Measurements from ENCODE around the gene GNG13.
"Not testable (repeated sequence)": the region's sequence is repeated elsewhere in the genome, so short reads cannot be mapped to it uniquely, and the experiment has no call there.

Gene GNG13

GRCh38 chr16:778447-778846 lies 22.1 kb downstream of the GNG13 start:
- peaks cover 99% of the 10 kb centered on the region for H3K27me3 ChIP-seq (ENCODE audit: insufficient read depth, low read depth)
- no peaks in the 10 kb centered on the region for H4K20me1 ChIP-seq (ENCODE audit: insufficient read depth)
- H3K4me1 ChIP-seq (ENCODE audit: low read depth, poor library complexity, severe bottlenecking): no peaks in the 10 kb centered on the region
- TF ChIP-seq, protein P1, sequence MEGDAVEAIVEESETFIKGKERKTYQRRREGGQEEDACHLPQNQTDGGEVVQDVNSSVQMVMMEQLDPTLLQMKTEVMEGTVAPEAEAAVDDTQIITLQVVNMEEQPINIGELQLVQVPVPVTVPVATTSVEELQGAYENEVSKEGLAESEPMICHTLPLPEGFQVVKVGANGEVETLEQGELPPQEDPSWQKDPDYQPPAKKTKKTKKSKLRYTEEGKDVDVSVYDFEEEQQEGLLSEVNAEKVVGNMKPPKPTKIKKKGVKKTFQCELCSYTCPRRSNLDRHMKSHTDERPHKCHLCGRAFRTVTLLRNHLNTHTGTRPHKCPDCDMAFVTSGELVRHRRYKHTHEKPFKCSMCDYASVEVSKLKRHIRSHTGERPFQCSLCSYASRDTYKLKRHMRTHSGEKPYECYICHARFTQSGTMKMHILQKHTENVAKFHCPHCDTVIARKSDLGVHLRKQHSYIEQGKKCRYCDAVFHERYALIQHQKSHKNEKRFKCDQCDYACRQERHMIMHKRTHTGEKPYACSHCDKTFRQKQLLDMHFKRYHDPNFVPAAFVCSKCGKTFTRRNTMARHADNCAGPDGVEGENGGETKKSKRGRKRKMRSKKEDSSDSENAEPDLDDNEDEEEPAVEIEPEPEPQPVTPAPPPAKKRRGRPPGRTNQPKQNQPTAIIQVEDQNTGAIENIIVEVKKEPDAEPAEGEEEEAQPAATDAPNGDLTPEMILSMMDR (conservative IDR thresholded peaks at IDR 0.05; ENCODE audit: low read depth, low read length): no peak
- no peak overlapping the region for H3K9ac ChIP-seq
- H2AFZ ChIP-seq (ENCODE audit: low read depth): no peak overlapping the region
- no peaks in the 10 kb centered on the region for H3K79me2 ChIP-seq (ENCODE audit: insufficient read depth, low read depth)
- no peak overlapping the region for H3K4me2 ChIP-seq
- no peak overlapping the region for H3K4me3 ChIP-seq (IDR thresholded peaks at IDR 0.05; ENCODE audit: insufficient read depth, low read depth, low read length)
- no peaks in the 10 kb centered on the region for H3K36me3 ChIP-seq (ENCODE audit: insufficient read depth)
- no peak overlapping the region for H3K27ac ChIP-seq

DNA sequence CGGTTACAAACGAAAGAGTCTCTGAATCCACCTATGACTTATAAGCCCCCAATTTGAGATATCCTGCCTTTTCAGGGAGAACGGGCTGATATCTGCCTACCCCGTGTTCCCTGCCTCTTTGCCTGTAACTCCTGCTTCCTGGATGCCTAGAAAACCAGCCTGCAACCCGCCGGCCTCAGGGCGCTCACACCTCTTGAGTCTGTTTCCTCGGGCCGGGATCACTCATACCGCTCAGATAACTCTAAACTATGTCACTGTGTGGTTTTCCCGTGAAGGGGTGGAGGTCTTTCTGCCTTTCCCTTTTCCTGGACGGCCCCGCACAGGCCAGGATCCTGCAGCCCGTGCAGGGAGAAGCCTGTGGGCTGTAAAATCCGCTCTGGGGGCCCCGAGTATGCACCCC lies 22.7 kb downstream of the GNG13 start:
- no peaks in the 10 kb centered on the region for H3K36me3 ChIP-seq (ENCODE audit: insufficient read depth)
- no peaks in the 10 kb centered on the region for H3K4me1 ChIP-seq (ENCODE audit: low read depth, poor library complexity, severe bottlenecking)
- H3K27ac ChIP-seq: no peak overlapping the region
- H3K4me2 ChIP-seq: no peak overlapping the region
- H3K4me3 ChIP-seq (IDR thresholded peaks at IDR 0.05; ENCODE audit: insufficient read depth, low read depth, low read length): no peak overlapping the region
- no peaks in the 10 kb centered on the region for H3K79me2 ChIP-seq (ENCODE audit: insufficient read depth, low read depth)
- no peak overlapping the region for H3K9ac ChIP-seq
- TF ChIP-seq, protein P1 (conservative IDR thresholded peaks at IDR 0.05; ENCODE audit: low read depth, low read length): no peak
- H3K27me3 ChIP-seq (ENCODE audit: insufficient read depth, low read depth): peaks cover 99% of the 10 kb centered on the region
- H4K20me1 ChIP-seq (ENCODE audit: insufficient read depth): no peaks in the 10 kb centered on the region
- no peak overlapping the region for H2AFZ ChIP-seq (ENCODE audit: low read depth)

DNA sequence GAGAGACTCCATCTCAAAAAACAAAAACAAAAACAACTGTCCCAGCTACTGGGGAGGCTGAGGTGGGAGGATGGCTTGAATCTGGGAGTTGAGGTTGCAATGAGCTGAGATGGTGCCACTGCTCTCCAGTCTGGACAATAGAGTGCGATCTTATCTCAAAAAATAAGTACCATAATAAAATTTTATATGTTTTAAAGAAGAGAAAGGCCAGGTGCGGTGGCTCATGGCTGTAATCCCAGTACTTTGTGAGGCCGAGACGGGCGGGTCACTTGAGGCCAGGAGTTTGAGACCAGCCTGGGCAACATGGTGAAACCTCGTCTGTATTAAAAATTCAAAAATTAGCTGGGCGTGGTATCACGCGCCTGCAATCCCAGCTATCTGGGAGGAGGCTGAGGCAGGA lies 23.7 kb downstream of the GNG13 start:
- no peak overlapping the region for H3K4me2 ChIP-seq
- no peaks in the 10 kb centered on the region for H3K4me1 ChIP-seq (ENCODE audit: low read depth, poor library complexity, severe bottlenecking)

GRCh38 chr16:776298-776697 lies 24.2 kb downstream of the GNG13 start:
- H3K9ac ChIP-seq; H3K36me3 ChIP-seq (ENCODE audit: insufficient read depth); H3K4me2 ChIP-seq; H3K79me2 ChIP-seq (ENCODE audit: insufficient read depth, low read depth); H4K20me1 ChIP-seq (ENCODE audit: insufficient read depth); H3K27ac ChIP-seq; H3K4me1 ChIP-seq (ENCODE audit: low read depth, poor library complexity, severe bottlenecking); H3K4me3 ChIP-seq (IDR thresholded peaks at IDR 0.05; ENCODE audit: insufficient read depth, low read depth, low read length); H2AFZ ChIP-seq (ENCODE audit: low read depth): not testable (repeated sequence)
- peaks cover 97% of the 10 kb centered on the region for H3K27me3 ChIP-seq (ENCODE audit: insufficient read depth, low read depth)

More for the DNA sequence above, 23.7 kb downstream of the GNG13 start:
- TF ChIP-seq, protein P1 (conservative IDR thresholded peaks at IDR 0.05; ENCODE audit: low read depth, low read length): no peak
- no peak overlapping the region for H2AFZ ChIP-seq (ENCODE audit: low read depth)
- H4K20me1 ChIP-seq (ENCODE audit: insufficient read depth): no peaks in the 10 kb centered on the region
- H3K79me2 ChIP-seq (ENCODE audit: insufficient read depth, low read depth): no peaks in the 10 kb centered on the region
- no peak overlapping the region for H3K27ac ChIP-seq
- no peak overlapping the region for H3K9ac ChIP-seq
- no peaks in the 10 kb centered on the region for H3K36me3 ChIP-seq (ENCODE audit: insufficient read depth)
- no peak overlapping the region for H3K4me3 ChIP-seq (IDR thresholded peaks at IDR 0.05; ENCODE audit: insufficient read depth, low read depth, low read length)
- peaks cover 97% of the 10 kb centered on the region for H3K27me3 ChIP-seq (ENCODE audit: insufficient read depth, low read depth)

- H3K27ac ChIP-seq: no peak overlapping the region
- H3K27me3 ChIP-seq (ENCODE audit: insufficient read depth, low read depth): peaks cover 93% of the 10 kb centered on the region
- H3K4me2 ChIP-seq: no peak overlapping the region
- H3K9ac ChIP-seq: no peak overlapping the region
- H3K36me3 ChIP-seq (ENCODE audit: insufficient read depth): no peaks in the 10 kb centered on the region
- no peak overlapping the region for H2AFZ ChIP-seq (ENCODE audit: low read depth)
- no peak overlapping the region for H3K4me3 ChIP-seq (IDR thresholded peaks at IDR 0.05; ENCODE audit: insufficient read depth, low read depth, low read length)
- no peaks in the 10 kb centered on the region for H3K4me1 ChIP-seq (ENCODE audit: low read depth, poor library complexity, severe bottlenecking)
- TF ChIP-seq, protein P1 (conservative IDR thresholded peaks at IDR 0.05; ENCODE audit: low read depth, low read length): no peak
- no peaks in the 10 kb centered on the region for H4K20me1 ChIP-seq (ENCODE audit: insufficient read depth)
- H3K79me2 ChIP-seq (ENCODE audit: insufficient read depth, low read depth): no peaks in the 10 kb centered on the region
These were observed 25.2 kb downstream of the GNG13 start for GRCh38 chr16:775236-775796.
